Cardiac muscle cell (in vitro differentiated cells and primary cell): ENCODE data around the gene KCNQ2. TPM values are rescaled to one million over a fixed set of nuclear protein-coding genes. Genes with fewer than 3 reads are reported as not detected.

Experiments
- DNase-seq, 2 donors: peaks; one replicate each; pipeline versions ENCODE4 v3.0.0 to v3.0.0-alpha.2; 2010 to 2017; ENCODE audit warnings: low read depth in 1 of 2, low spot score in 1 of 2
- H3K27ac ChIP-seq: fragments of 200-600 bp; sonication (generic); 2 replicates; pipeline ENCODE4 v1.5.1; 2016
- H3K27me3 ChIP-seq: fragments of 200-600 bp; sonication (generic); 2 replicates; pipeline ENCODE4 v1.6.0; 2016; ENCODE audit warnings: control low read depth
- H3K36me3 ChIP-seq: fragments of 200-600 bp; sonication (generic); 2 replicates; pipeline ENCODE4 v1.5.1; 2016; ENCODE audit warnings: control low read depth
- H3K4me1 ChIP-seq: fragments of 200-600 bp; sonication (generic); 2 replicates; pipeline ENCODE4 v1.8.1; 2017; ENCODE audit warnings: low read depth, mild to moderate bottlenecking, mixed run types
- H3K4me3 ChIP-seq: fragments of 200-600 bp; sonication (generic); 2 replicates; pipeline ENCODE4 v1.5.1; 2016; ENCODE audit warnings: mild to moderate bottlenecking
- H3K9me3 ChIP-seq: fragments of 200-600 bp; sonication (generic); 2 replicates; pipeline ENCODE4 v1.5.1; 2017; ENCODE audit warnings: low read depth, mild to moderate bottlenecking, control low read depth
- polyA plus RNA-seq: library from polyadenylated mRNA; unstranded; fragments of >200 nt; fragmentation: Nextera tagmentation; extraction: Ambion mirVana; gene quantifications from 2 replicates; pipeline ENCODE4 v1.2.1, GENCODE V29; 2016
- total RNA-seq: library from RNA; depleted of rRNA; stranded (reverse); fragments of >200 nt; gene quantifications from 2 replicates; pipeline ENCODE4 v1.2.3, GENCODE V29; 2016
- TF ChIP-seq, protein P1 (sequence below): IDR thresholded peaks from 2 replicates; pipeline ENCODE4 v1.5.1; 2012; ENCODE audit warnings: low read depth, mild to moderate bottlenecking, low read length

KCNQ2 gene
- total and polyA plus RNA-seq, 2 experiments from 2014 or later = 13.7 to 18.6 TPM

- Histone ChIP-seq H3K27me3 (no peaks in the 10 kb centered on the region), H3K36me3 (peaks cover 7% of the 10 kb centered on the region), H3K4me3 (no peak overlapping the region), H3K9me3 (no peaks in the 10 kb centered on the region), H3K4me1 (peaks cover 53% of the 10 kb centered on the region), H3K27ac (peak overlapping the region; percentile 62)
- peak in 1 of 2 donors; percentile 56 for DNase-seq
- TF ChIP-seq, protein P1, sequence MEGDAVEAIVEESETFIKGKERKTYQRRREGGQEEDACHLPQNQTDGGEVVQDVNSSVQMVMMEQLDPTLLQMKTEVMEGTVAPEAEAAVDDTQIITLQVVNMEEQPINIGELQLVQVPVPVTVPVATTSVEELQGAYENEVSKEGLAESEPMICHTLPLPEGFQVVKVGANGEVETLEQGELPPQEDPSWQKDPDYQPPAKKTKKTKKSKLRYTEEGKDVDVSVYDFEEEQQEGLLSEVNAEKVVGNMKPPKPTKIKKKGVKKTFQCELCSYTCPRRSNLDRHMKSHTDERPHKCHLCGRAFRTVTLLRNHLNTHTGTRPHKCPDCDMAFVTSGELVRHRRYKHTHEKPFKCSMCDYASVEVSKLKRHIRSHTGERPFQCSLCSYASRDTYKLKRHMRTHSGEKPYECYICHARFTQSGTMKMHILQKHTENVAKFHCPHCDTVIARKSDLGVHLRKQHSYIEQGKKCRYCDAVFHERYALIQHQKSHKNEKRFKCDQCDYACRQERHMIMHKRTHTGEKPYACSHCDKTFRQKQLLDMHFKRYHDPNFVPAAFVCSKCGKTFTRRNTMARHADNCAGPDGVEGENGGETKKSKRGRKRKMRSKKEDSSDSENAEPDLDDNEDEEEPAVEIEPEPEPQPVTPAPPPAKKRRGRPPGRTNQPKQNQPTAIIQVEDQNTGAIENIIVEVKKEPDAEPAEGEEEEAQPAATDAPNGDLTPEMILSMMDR = no peak
These were observed 27.9 kb upstream of the KCNQ2 start for GRCh38 chr20:63500151-63500901.

- peak overlapping the region; percentile 92 for H3K4me3 ChIP-seq
- H3K4me1 ChIP-seq = peaks cover 53% of the 10 kb centered on the region
- H3K27ac ChIP-seq = peak overlapping the region; percentile 22
- no peaks in the 10 kb centered on the region for H3K27me3 ChIP-seq
- no peaks in the 10 kb centered on the region for H3K9me3 ChIP-seq
- peak in 1 of 2 donors; percentile 62 for DNase-seq
- TF ChIP-seq, protein P1 = no peak
- H3K36me3 ChIP-seq = peaks cover 16% of the 10 kb centered on the region
These were observed 27.0 kb upstream of the KCNQ2 start for GRCh38 chr20:63499338-63499969.

DNA sequence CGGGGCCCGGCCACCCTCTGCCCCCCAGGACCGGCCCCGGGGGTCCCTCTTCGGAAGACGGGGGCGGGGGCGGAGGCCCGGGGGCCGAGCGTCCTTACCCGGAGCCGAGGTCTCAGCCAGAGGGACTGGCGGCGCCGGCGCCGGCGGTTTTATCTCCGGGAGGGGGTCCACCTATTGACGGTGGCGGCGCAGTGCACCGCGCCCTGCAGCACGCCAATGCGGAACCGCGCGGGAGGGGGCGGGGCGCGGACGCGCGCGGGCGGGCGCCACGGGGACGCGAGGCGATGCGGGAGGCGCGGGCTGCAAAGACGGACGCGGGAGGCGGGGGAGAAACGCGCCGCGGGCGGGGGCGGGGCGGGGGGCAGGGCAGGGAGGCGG lies 26.5 kb upstream of the KCNQ2 start, which contains the start of gene EEF1A2:
Gene EEF1A2, minus strand, starts transcription at position 124 of the 378 bp plus-strand sequence. CDS start 1,320 bp downstream, outside the sequence.
- Histone ChIP-seq H3K4me1 (peaks cover 53% of the 10 kb centered on the region), H3K27ac (peak within 1 kb of the TSS; percentile 66), H3K9me3 (no peaks in the 10 kb centered on the region)

GRCh38 chr20:63497946-63498935 lies 25.8 kb upstream of the KCNQ2 start:
- Histone ChIP-seq H3K27me3 (no peaks in the 10 kb centered on the region), H3K4me1 (peaks cover 53% of the 10 kb centered on the region), H3K27ac (peak overlapping the region; percentile 66), H3K36me3 (peaks cover 28% of the 10 kb centered on the region), H3K4me3 (peak overlapping the region; percentile 92), H3K9me3 (no peaks in the 10 kb centered on the region)
- peak in 1 of 2 donors; percentile 69 for DNase-seq
- TF ChIP-seq, protein P1 = no peak

More for the DNA sequence above, 26.5 kb upstream of the KCNQ2 start, which contains the start of gene EEF1A2:
- H3K36me3 ChIP-seq = peaks cover 21% of the 10 kb centered on the region
- peak within 1 kb of the TSS; percentile 92 for H3K4me3 ChIP-seq
- no peaks in the 10 kb centered on the region for H3K27me3 ChIP-seq
- TF ChIP-seq, protein P1 = no peak
- DNase-seq = peak in 1 of 2 donors; percentile 83
